HTR-8/SVneo (cell line): ENCODE data around the gene SRGAP2.
"Not testable (repeated sequence)": the region's sequence is repeated elsewhere in the genome, so short reads cannot be mapped to it uniquely, and the experiment has no call there.

Source experiments
- DNase-seq: peaks from one replicate; pipeline ENCODE4 v3.0.0; 2011; ENCODE audit warnings: low spot score, mixed read lengths; ENCODE audit not compliant: insufficient read length
- FAIRE-seq: peaks from 2 replicates; lab custom pipeline; 2011; peaks lifted over from hg19 to GRCh38; lab: Jason Lieb, UNC

The SRGAP2 gene

DNA sequence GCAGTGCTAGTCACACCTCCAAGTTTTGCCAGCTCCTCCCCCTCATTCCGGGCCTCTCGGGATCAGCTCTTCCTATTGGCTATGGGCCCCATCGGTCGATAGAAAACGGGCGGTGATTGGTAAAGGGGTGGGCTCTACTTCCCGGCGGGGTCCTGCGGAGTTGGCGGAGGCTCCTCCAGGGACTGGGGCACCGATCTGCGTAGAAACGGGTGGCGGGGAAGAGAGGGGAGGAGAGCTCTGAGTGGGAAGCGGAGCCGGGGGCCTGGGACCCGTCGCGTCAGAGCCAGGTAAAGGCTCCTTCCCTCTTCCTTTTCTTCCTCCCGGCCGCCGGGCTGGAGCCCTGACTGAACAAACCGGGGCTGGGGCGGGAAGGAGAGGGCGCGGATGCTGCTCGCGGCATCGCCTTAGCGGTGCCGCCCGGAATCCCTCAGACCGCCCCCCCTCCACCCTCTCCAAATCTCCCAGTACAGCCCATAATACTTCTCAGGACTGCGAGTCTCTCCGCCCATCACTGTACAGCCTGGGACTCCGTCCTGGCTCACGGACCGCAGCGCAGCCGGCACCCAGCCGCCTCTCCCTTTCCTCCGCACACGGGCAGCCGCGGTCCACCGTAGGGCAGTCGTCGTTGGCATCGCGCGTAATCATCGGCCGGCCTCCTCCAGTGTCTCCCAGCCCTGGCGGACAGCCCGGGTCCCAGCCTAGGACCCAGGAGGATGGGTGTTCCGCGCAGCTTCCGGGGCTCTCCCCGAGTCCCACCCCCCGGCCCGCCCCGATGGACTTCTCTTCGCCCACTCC, at the start of gene SRGAP2:
Gene SRGAP2 (plus strand): TSS at position 178 of the 795 bp plus-strand sequence. CDS start 2,430 bp downstream, outside the sequence.
- not testable (repeated sequence) for FAIRE-seq

GRCh38 chr1:206167350-206168029, 35.9 kb upstream of the SRGAP2 start:
- FAIRE-seq, DNase-seq: not testable (repeated sequence)

More for the DNA sequence above, at the start of gene SRGAP2:
- DNase-seq, result not testable (repeated sequence)

GRCh38 chr1:206169794-206170193, 33.5 kb upstream of the SRGAP2 start:
- DNase-seq, FAIRE-seq: not testable (repeated sequence)

- not testable (repeated sequence) for FAIRE-seq, DNase-seq
Observed at GRCh38 chr1:206173110-206173719, 30.1 kb upstream of the SRGAP2 start.

DNA sequence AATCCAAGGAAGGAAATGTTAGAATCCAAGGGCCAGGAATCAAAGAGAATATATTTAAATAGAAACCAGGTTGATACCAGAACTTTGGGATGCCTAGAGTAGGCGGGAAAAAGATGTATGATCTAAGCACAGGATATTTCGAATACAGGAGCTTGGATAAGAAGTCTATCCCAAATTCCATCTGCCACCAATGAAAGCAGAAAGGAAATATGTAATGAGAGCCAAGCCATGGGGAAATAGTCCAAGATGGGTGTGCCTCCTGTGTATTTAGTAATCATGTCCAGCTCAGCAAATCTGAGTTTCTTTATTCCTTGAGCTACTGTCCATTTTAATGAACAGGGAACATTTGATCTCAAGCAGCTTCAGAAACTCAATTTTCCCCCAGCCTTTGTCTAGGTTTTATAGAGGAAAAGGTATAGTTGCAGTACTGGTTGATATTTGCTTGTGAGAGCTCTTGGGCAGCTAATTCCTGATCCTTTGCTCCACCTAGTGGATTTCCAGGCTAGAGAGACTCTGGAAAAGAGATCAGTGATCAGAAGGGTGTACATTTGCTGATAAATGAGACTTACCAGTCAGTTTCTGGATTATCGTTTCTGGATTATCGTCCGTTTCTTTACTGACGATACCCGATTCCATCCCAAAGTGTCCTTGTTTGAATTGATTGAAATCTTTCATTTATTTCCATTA, 29.0 kb upstream of the SRGAP2 start:
- not testable (repeated sequence) for DNase-seq, FAIRE-seq

DNA sequence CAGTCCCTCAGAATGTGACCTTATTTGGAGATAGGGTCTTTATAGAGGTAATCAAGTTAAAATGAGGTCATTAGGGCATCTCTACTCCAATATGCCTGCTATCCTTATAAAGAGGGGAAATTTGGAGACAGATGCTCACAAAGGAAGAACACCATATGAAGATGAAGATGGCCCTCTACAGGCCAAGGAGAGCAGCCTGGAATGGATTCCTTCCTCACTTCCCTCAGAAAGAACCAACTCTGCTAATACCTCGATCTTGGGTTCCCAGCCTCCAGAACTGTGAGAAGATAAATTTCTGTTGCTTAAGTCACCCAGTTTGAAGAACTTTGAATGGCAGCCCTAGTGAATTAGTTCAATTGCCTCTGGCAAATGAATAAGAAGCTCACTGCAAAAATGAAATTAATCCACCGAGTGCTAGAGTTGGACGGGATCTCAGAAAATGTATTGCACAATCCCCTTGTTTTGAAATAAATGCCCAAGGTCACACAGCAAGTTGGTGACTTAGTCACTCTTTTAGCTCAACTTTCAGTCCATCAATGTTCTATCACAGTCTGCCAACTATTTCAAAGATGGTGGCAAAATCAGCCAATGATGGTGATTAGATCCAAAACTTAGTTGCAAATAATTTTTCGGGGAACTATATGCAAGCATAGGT, 27.8 kb upstream of the SRGAP2 start:
- not testable (repeated sequence) for DNase-seq, FAIRE-seq

DNA sequence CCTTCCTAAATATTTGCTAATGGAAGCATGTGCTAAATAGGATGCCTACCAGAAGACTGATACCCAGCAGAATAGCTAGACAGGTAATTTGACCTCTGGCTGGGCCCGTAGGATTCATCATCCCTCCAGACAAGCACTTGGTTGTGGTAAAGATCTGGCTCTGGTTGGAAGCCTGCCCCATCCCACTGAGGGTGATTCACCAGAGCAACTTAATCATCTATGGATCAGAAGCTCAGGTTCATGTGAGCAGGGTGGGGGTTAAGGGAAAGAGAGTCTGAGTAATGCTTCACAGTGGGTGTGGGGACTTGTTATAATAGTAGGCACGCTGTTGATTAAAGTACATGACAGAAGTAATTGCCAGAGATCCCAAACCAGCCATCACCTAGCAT, 27.2 kb upstream of the SRGAP2 start:
- not testable (repeated sequence) for DNase-seq, FAIRE-seq

DNA sequence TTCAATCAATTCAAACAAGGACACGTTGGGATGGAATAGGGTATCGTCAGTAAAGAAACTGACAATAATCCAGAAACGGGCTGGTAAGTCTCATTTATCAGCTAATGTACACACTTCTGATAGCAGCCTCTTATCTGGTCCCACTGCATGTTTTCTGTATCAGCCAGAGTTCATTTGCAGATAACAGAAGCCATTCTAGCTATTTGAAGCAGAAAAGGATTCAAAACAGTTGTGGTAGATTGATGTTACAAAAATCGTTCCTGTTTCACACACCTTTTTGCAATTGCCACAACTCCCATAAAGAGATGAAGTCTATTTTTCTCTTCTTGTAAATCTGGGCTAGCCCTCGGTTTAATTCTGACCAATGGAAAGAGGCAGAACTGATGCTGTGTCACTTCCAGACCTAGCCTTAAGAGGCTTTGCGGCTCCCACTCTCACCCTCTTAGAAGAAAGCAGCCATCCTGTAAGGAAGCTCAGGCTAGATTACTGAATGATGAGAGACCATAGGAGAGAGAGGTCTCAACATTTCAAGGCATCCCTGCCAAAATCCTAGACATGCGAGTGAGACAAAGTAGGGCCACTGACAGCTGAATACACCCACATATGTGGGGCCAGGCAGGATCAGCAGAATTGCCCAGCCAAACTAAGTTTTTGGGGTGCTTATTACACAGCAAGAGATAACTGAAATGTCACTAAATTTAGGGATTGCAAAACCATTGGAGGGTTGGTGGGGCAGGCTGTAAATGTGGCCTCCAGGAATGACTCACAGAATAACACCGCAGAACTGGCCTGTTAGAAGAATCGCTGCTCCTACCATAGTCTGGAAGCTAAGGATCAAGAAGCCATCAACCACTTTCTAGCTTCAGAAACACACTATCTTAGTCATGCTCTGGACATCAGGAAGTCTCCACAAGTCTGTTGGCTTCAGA, 25.0 kb upstream of the SRGAP2 start:
- DNase-seq, FAIRE-seq: not testable (repeated sequence)

DNA sequence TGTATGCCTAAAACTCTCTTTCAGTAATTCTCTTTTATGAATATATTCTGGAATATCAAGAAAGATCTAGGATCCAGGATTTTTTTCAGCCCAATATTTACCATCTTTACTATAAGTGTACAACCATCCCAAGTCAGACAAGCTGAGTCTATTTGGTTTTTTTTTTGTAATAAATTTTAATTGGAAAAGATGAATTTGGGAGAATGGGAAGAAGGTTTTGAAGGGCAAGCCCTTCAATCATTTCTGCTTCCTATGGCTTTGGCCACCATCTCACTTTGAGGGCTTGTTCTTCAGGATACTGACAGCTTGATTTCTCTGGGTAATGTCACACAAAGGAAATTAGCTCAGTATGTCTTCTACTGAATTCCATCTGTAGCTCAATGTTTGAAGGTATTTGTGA, 23.7 kb upstream of the SRGAP2 start:
- not testable (repeated sequence) for DNase-seq, FAIRE-seq

DNA sequence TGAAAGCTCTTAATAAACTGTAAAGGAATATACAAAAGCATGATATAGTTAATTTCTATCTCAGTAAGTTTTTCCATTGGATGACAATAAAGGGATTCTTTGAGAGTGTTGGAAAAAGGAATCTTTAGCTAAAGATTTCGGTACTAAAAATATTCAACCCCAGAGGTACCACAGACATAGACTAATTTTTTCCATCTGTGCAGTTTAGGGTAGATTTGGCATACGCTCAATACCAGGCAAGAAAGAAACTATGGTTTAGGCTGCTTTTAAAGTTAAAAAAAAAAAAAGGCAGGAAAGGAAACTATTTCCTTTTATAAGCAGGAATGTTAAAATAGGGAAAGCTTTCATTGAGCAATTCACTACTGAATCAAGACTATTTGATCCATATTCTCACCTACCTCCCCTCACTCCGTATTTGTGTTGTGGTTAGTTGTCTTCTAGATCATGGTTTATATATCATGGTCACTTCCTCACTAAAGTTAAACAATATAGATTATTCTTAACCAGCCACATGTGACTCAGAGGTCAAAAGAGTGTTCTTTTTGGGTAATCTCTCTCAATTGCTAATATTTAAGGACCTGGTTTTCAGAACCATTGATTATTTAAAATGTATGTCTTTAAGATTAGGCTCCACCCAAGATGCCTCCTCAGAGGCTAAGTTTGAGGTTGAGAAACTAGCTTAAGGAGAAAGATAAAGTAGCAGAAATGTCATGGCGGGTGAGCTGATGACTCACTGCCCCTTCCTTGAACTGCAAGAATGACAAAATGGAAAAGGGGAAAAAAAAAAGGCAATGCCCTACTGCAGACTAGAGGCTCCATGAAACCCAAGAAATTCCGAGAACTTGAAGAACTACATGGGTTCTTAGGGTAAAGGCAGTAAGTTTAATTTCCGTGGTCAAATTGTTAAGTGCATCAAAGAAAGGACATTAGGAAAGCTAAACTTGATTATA, 20.7 kb upstream of the SRGAP2 start:
- not testable (repeated sequence) for DNase-seq, FAIRE-seq

GRCh38 chr1:206183788-206184187, 19.6 kb upstream of the SRGAP2 start:
- DNase-seq, FAIRE-seq: not testable (repeated sequence)

GRCh38 chr1:206185778-206186177, 17.6 kb upstream of the SRGAP2 start:
- not testable (repeated sequence) for FAIRE-seq, DNase-seq

DNA sequence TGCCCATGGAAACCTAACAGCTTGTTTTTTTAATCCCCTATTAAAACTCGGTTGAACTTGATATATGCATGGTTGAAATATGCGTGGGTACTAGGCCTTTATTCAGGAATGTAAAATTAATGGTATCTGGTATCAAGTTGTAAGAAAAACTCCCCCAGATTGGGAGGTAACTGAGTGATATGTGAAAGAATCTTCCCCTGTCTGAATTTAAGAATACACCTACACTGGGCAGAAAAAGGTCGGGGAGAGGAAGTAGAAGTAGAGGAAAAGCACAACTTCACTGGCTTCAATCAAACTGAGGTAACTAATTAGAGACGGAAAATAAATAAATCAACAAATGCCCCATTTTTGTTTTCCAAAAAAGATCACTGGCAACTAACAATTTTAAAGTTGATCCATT, 16.5 kb upstream of the SRGAP2 start:
- not testable (repeated sequence) for FAIRE-seq, DNase-seq

DNA sequence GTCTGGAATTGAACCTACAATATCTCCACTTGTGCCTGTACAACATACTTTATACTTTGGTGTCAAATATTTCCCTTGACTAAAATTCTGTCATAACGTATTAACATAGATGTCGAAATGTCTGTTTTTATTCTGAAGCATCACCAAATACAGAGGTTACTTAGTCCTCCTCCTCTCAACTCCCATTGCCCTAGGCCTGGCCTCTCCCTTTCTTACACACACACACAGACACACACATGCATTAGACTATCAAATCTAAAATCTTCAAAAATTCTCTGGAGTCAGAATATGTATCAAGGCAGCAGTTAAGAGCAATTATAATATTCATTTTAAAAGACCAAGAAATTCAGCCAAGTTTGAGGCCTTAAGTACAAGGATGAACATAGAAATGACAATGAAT, 8.2 kb upstream of the SRGAP2 start:
- not testable (repeated sequence) for DNase-seq, FAIRE-seq

- not testable (repeated sequence) for FAIRE-seq, DNase-seq
Observed at GRCh38 chr1:206196748-206197424, 6.5 kb upstream of the SRGAP2 start.

DNA sequence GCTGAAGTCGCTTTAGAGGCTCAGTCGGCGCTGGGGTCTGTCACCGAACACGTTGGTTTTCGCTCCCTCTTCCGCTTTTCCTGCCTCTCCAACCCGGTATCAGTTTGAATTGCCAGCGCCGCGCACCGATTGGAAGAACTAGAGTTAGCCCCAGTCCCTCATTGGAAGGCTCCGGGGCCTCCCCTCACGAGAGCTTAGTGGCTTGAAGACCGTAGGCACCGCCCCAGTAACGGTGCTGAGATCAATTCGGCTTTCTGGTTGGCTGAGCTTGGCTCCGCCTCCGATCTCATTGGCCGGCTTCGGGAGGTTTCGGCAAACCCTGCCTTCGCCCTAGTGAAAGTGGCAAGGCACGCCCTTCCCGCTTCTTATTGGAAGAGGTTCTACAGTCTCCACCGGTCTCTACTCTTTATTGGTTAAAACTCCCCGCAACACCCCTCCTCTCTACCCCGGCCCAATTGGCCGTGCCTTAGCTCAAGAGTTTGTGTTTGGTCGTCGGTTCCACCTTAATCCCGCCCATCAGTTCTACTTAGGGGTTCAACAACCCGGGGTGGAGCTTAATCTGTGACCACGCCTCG, 465 bp upstream of the SRGAP2 start, which contains the start of gene FAM72A:
Gene FAM72A (minus strand): TSS at position 51 of the 575 bp plus-strand sequence. CDS start 814 bp downstream, outside the sequence.
- FAIRE-seq, result not testable (repeated sequence)
- peak; percentile 74 for DNase-seq
